Spinal cord (tissue), 10 donors: Measurements from ENCODE around the gene ALDH1L1. TPM values are rescaled to one million over a fixed set of nuclear protein-coding genes. Genes with fewer than 3 reads are reported as not detected.

ENCODE experiments used
- DNase-seq, 6 donors: peaks; one replicate each; pipeline versions ENCODE4 v3.0.0 to v3.0.0-alpha.2; 2013 to 2015; ENCODE audit warnings: low spot score in 6 of 6, low read depth in 4 of 6
- H3K27ac ChIP-seq: one replicate; pipeline ENCODE4 v1.5.1; 2013; ENCODE audit warnings: low read depth, low read length, control low read depth
- H3K27me3 ChIP-seq: one replicate; pipeline ENCODE4 v1.6.1; 2013; ENCODE audit warnings: low read length; ENCODE audit not compliant: control insufficient read depth, insufficient read depth
- H3K36me3 ChIP-seq: one replicate; pipeline ENCODE4 v1.6.1; 2013; ENCODE audit warnings: low read length; ENCODE audit not compliant: control insufficient read depth, insufficient read depth
- H3K4me1 ChIP-seq: one replicate; pipeline ENCODE4 v1.6.1; 2013; ENCODE audit warnings: low read length; ENCODE audit not compliant: control insufficient read depth, insufficient read depth
- H3K4me3 ChIP-seq: one replicate; pipeline ENCODE4 v1.5.1; 2013; ENCODE audit warnings: low read depth, low read length, control low read depth
- H3K9me3 ChIP-seq: one replicate; pipeline ENCODE4 v1.6.1; 2013; ENCODE audit warnings: low read length; ENCODE audit not compliant: control insufficient read depth, insufficient read depth
- WGBS: methylation state at CpG from one replicate; pipeline ENCODE4 v1.1.5; 2013; ENCODE audit warnings: missing lambda C conversion rate; ENCODE audit not compliant: insufficient coverage; 5-methylcytosine and 5-hydroxymethylcytosine counted together
- polyA plus RNA-seq, 2 donors: library from polyadenylated mRNA; unstranded; fragments of 120-200 nt; gene quantifications; one replicate each; pipeline ENCODE4 v1.2.1, GENCODE V29; 2013; ENCODE audit not compliant: insufficient read length in 2 of 2
- total RNA-seq, 2 donors: library from RNA; depleted of rRNA in 1 of 2; stranded (reverse); fragments of 120-200 nt in 1 of 2; fragments of >200 nt in 1 of 2; gene quantifications; one replicate each; pipeline versions ENCODE4 v1.2.3 to v1.2.4, GENCODE V29; 2013 to 2014
- donor health status: healthy.

The ALDH1L1 gene
- total and polyA plus RNA-seq, 4 donors: 19.9 to 75.2 (median 46.0) TPM

DNA sequence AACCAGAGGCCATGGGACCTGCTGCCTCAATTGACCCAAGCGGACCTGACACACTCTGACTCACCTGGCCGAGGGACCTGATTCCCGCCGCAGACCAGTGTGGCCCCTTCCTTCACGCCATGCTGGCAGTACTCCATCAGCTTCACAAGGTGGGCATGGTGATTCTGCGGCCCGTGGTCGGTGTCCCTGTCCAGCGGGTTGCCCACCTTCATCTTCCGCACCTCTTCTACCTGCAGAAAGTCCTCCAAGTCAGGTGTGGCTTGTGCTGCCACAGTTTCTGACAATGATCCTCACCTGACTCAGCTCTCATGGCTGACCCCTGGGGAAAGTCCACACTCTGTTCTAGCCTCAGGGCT is 70.5 kb downstream of the ALDH1L1 start:
- H3K27me3 ChIP-seq: no peaks in the 10 kb centered on the region
- DNase-seq: no peak
- H3K4me1 ChIP-seq: no peaks in the 10 kb centered on the region
- no peak overlapping the region for H3K27ac ChIP-seq
- no peaks in the 10 kb centered on the region for H3K9me3 ChIP-seq
- H3K4me3 ChIP-seq: no peak overlapping the region
- H3K36me3 ChIP-seq: peaks cover 74% of the 10 kb centered on the region
- WGBS: 96% methylated on average over 10 of the region's 10 CpGs

DNA sequence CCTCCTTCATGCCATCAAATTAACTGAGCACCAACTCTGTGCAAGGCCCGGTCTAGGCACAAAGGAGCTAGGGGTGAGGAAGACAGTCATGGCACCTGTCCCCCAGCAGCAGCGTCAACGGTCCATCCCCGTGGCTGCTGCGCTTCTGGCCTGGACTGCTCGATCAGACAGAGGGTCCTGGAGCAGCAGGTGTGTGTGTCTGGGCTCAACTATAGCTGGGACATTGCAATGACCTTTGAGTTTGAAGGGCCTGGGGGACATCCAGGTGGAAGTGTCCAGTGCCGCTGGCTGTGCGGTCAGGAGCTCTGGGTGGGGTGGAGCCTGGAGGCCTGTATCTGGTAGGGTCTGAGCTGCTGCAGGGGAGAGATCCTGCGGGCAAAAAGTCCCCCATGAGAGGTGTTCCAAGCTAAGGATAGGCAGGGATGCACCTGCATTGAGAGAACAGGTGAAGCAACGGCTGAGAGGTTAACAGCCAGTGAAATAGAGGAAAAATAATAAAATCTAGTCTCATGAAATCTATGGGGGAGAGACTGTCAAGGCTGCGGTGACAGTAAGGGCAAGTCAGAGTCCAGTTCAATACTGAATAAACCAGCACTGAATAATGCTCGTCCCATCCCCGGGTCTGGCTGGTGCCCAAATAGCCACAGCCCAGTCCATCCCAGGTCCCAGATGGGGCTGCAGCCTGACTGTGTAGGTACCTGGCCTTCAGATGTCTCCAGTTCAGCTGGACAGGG is 71.1 kb downstream of the ALDH1L1 start:
- Histone ChIP-seq H3K27me3 (no peaks in the 10 kb centered on the region), H3K9me3 (no peaks in the 10 kb centered on the region), H3K27ac (no peak overlapping the region), H3K4me3 (no peak overlapping the region), H3K4me1 (no peaks in the 10 kb centered on the region), H3K36me3 (peaks cover 74% of the 10 kb centered on the region)
- no peak for DNase-seq
- 90% methylated on average over 11 of the region's 13 CpGs for WGBS

DNA sequence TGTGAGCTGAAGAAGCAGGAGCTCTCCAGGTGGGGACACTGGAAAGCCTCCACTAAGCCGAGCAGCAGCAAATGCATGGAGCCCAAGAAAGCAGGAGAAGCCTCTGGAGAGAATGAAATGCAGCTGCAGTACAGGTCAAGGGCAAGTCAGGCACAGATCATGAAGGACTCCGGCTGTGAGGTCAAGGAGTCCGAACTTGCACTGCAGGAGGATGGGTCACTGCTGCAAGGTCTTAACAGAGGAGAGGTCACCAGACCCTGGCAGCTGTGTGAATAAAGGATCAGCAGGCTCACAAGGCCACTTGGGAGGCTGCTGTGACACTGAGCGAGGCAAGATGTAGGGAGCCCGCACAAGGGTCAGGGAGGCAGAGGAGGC is 71.7 kb downstream of the ALDH1L1 start:
- H3K27ac ChIP-seq: no peak overlapping the region
- H3K9me3 ChIP-seq: no peaks in the 10 kb centered on the region
- no peak for DNase-seq
- WGBS: 47% methylated on average over 5 of the region's 5 CpGs
- no peak overlapping the region for H3K4me3 ChIP-seq
- H3K27me3 ChIP-seq: no peaks in the 10 kb centered on the region
- H3K36me3 ChIP-seq: peaks cover 79% of the 10 kb centered on the region
- H3K4me1 ChIP-seq: no peaks in the 10 kb centered on the region

- Histone ChIP-seq H3K36me3 (peaks cover 80% of the 10 kb centered on the region), H3K27ac (no peak overlapping the region), H3K4me1 (peaks cover 5% of the 10 kb centered on the region), H3K27me3 (no peaks in the 10 kb centered on the region), H3K9me3 (no peaks in the 10 kb centered on the region), H3K4me3 (no peak overlapping the region)
- DNase-seq: no peak
- WGBS: 88% methylated on average over 7 of the region's 8 CpGs
Measured at GRCh38 chr3:126107957-126108675, 72.3 kb downstream of the ALDH1L1 start.

DNA sequence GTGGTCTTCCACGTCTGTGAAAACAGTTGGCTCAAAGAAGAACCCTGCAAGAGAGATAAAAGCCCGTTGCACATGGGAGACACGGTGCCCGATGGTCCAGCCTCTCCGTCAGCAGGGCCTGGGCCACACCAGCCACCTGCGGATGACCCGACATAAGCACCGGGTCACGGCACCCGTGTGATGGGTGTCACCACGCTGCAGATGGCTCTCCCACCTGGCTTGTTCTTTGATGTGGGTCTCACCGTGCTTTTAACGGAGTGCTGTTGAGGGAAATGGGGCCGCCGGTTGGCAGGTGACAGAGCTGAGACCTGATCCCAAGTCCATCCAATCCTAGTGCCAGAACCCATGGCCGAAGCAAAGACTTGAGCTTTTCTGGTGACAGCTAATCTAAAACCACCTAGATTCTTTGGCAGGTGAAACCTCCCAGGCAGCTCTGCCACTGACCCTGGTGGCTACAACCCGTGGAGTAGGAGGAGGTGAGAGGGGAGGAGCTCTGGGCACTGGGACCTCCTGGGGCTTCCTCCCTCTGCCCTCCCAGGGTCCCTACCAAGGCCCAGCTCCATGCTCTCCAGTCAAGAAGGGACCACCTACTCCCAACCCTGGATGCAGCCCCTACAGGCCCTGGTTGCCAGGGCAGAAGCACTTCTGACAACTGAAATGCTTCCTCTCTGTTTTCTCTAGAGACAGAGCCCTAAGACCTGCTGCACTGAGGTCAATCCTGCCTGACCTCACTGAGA is 73.0 kb downstream of the ALDH1L1 start:
- H3K36me3 ChIP-seq: peaks cover 79% of the 10 kb centered on the region
- H3K4me1 ChIP-seq: peaks cover 12% of the 10 kb centered on the region
- no peaks in the 10 kb centered on the region for H3K9me3 ChIP-seq
- no peak for DNase-seq
- H3K27me3 ChIP-seq: no peaks in the 10 kb centered on the region
- WGBS: 93% methylated on average over 16 of the region's 17 CpGs
- no peak overlapping the region for H3K27ac ChIP-seq
- H3K4me3 ChIP-seq: no peak overlapping the region

GRCh38 chr3:126106336-126107202 is 73.8 kb downstream of the ALDH1L1 start:
- H3K36me3 ChIP-seq: peaks cover 77% of the 10 kb centered on the region
- no peak for DNase-seq

GRCh38 chr3:126105691-126106187 is 74.6 kb downstream of the ALDH1L1 start:
- DNase-seq: no peak
- Histone ChIP-seq H3K9me3 (no peaks in the 10 kb centered on the region), H3K27me3 (no peaks in the 10 kb centered on the region), H3K27ac (no peak overlapping the region), H3K4me1 (peaks cover 28% of the 10 kb centered on the region), H3K4me3 (no peak overlapping the region), H3K36me3 (peaks cover 74% of the 10 kb centered on the region)
- WGBS: 91% methylated on average over 14 of the region's 16 CpGs

More at GRCh38 chr3:126106336-126107202, 73.8 kb downstream of the ALDH1L1 start:
- no peak overlapping the region for H3K27ac ChIP-seq
- H3K4me1 ChIP-seq: peaks cover 20% of the 10 kb centered on the region
- H3K27me3 ChIP-seq: no peaks in the 10 kb centered on the region
- no peaks in the 10 kb centered on the region for H3K9me3 ChIP-seq
- WGBS: 96% methylated on average over 13 of the region's 21 CpGs
- no peak overlapping the region for H3K4me3 ChIP-seq

DNA sequence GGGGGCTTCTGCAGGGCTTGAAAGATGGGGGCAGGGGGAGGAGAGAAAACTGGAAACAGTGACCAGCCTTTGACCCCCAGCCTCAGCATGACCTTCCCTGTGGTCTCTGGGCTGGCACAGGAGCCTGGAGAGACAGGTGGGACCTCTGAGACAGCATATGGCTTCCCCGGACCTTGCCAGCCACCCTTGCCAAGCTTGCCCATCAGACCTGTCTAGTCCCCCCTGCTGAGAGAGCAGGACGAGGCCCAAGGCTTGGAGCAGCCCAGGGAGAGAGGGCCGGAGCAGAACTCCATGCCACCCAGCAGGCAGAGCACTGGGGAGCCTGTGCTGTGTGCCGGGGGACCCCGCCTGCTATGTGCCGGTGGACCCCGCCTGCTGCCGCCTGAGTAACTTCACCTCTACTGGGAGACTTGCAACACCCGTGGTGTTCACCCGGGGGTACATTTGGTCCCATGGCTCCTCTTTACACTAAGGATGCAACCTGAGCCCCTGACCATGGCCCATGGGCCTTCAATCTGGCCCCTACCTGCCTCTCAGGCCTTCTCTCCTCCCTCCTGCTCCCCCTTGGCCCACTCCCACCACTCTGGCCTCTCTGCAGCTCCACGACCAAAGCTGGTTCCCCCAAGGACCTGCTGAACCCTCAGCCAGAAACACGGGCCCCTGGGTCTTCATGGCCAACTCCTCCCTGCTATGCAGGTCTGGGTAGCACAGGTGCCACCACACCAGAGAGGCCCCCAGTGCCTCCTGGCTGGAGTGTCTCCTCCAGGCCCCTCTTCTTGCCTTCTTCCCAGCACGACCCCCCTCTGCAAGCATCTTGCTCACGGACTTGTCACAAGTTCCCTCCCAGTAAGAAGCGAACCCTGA is 75.4 kb downstream of the ALDH1L1 start:
- Histone ChIP-seq H3K27ac (no peak overlapping the region), H3K27me3 (no peaks in the 10 kb centered on the region), H3K9me3 (no peaks in the 10 kb centered on the region), H3K36me3 (peaks cover 74% of the 10 kb centered on the region), H3K4me3 (no peak overlapping the region), H3K4me1 (peaks cover 33% of the 10 kb centered on the region)
- 90% methylated on average over 14 of the region's 15 CpGs for WGBS
- no peak for DNase-seq
